Brain microvascular endothelial cell (primary cell): Measurements from ENCODE around the gene PRORP.

ENCODE experiments used
- DNase-seq: peaks from one replicate; pipeline ENCODE4 v3.0.0-alpha.2; 2020
- H3K27ac ChIP-seq: fragments of 250-450 bp; sonication (Bioruptor Pico); 2 replicates; pipeline ENCODE4 v1.5.1; 2020; ENCODE audit warnings: mild to moderate bottlenecking, moderate library complexity
- H3K27me3 ChIP-seq: fragments of 250-450 bp; sonication (Bioruptor Pico); replicated peaks from 2 replicates; pipeline ENCODE4 v1.5.1; 2020; ENCODE audit warnings: mild to moderate bottlenecking
- H3K36me3 ChIP-seq: fragments of 250-450 bp; sonication (Bioruptor Pico); replicated peaks from 2 replicates; pipeline ENCODE4 v1.5.1; 2020; ENCODE audit warnings: mild to moderate bottlenecking
- H3K4me3 ChIP-seq: 2 replicates; pipeline ENCODE4 v1.5.1; 2011; ENCODE audit warnings: low read depth, mild to moderate bottlenecking, control low read depth, low read length, moderate library complexity
- CTCF ChIP-seq: IDR thresholded peaks from 2 replicates; pipeline ENCODE4 v1.5.1; 2011; ENCODE audit warnings: low read depth, mild to moderate bottlenecking, moderate library complexity, low read length, control low read depth, inconsistent platforms; ENCODE audit errors: missing control alignments
- in situ Hi-C: cut with HindIII; loops from 2 replicates; pipeline ENCODE4 v1.10.0; 2017; ENCODE audit warnings: low sequenced_read_pairs, low pct_ligation_motif_present

Gene PRORP

GRCh38 chr14:35114036-35114435 is 8.3 kb upstream of the PRORP start:
- Histone ChIP-seq H3K27me3 (no peaks in the 10 kb centered on the region), H3K36me3 (peaks cover 43% of the 10 kb centered on the region)

DNA sequence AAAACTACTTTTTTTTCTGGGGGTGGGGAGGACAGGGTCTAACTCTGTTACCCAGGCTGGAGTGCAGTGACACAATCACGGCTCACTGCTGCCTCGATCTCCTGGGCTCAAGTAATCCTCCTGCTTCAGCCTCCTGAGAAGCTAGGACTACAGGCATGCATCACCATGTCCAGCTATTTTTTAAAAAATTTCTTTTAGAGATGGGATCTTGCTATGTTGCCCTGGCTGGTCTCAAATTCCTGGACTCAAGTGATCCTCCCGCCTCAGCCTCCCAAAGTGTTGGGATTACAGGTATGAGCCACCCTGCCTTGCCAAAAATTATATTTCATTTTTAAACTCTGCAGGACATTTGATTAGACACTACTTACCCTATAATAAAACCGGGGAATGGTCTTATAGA is 6.1 kb upstream of the PRORP start:
- no peak for TF ChIP-seq CTCF
- in situ Hi-C loops, result no loop called here

More at GRCh38 chr14:35114036-35114435, 8.3 kb upstream of the PRORP start:
- in situ Hi-C loops, result no loop called here
- Histone ChIP-seq H3K4me3 (no peak overlapping the region), H3K27ac (peak overlapping the region; percentile 30)
- TF ChIP-seq CTCF, result no peak
- no peak for DNase-seq

DNA sequence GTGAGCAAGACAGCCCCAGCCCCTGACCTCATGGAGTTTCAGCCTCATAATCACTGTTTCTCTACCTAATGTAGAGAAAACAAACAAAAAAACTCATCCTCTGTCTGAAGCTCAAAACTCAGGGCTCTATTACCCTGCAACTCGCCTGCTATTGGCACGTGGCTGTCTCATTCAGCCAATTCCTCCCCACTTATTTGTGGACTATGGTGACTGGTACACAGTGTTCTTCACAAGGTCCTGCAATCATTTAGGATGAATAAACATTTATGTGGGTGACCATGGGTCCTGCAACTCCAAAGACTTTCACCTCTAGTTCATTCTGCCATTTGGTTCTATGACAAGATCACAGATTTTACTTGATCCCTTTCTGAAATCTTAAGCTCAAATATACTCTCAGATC is 5.2 kb upstream of the PRORP start:
- DNase-seq, result no peak
- TF ChIP-seq CTCF, result no peak
- Histone ChIP-seq H3K27ac (no peak overlapping the region), H3K36me3 (peaks cover 20% of the 10 kb centered on the region), H3K27me3 (no peaks in the 10 kb centered on the region), H3K4me3 (no peak overlapping the region)
- in situ Hi-C loops, result no loop called here

More for the DNA sequence above, 6.1 kb upstream of the PRORP start:
- Histone ChIP-seq H3K27ac (no peak overlapping the region), H3K4me3 (no peak overlapping the region), H3K36me3 (peaks cover 29% of the 10 kb centered on the region), H3K27me3 (no peaks in the 10 kb centered on the region)
- DNase-seq, result no peak

DNA sequence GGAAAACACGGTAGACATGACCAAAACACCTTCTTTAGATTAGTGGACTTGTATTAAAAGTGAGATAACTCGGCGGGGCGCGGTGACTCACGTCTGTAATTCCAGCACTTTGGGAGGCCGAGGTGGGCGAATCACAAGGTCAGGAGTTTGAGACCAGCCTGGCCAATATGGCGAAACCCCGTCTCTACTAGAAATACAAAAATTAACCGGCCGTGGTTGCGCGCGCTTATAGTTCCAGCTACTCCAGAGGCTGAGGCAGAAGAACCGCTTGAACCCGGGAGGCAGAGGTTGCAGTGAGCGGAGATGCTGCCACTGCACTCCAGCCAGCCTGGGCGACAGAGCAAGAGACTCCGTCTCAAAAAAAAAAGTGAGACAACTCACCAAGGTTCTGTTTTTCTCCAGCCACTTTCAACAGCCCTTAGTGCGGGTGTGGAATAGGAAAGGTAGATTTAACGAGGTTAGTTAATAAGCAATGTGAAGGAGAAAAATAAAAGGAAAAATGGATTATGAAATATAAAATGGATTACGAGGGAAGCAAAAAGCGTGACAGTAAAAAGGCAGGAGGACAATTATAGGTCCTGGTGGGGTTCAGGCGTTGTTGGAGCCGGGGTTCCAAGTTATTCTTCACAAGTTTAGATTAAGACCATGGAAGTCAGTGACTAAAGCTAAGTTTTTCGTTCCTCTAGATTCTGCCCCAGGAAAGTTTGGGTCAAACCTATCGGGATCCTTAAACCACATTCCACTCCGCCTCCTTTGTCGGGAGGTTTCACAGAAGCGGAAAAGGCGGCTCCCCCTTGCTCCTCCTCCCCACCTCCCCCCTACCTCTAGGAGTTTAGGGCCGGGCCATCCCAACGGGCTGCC is 1.1 kb upstream of the PRORP start:
- H3K27ac ChIP-seq, result peak overlapping the region; percentile 99
- TF ChIP-seq CTCF, result no peak
- peak; percentile 82 for DNase-seq
- in situ Hi-C loops, result no loop called here
- no peaks in the 10 kb centered on the region for H3K27me3 ChIP-seq
- H3K4me3 ChIP-seq, result peak overlapping the region; percentile 95
- peaks cover 3% of the 10 kb centered on the region for H3K36me3 ChIP-seq

- H3K27ac ChIP-seq, result peak overlapping the region; percentile 99
- DNase-seq, result peak; percentile 2
- H3K4me3 ChIP-seq, result peak overlapping the region; percentile 95
- H3K36me3 ChIP-seq, result peaks cover 6% of the 10 kb centered on the region
- TF ChIP-seq CTCF, result no peak
- no peaks in the 10 kb centered on the region for H3K27me3 ChIP-seq
- in situ Hi-C loops, result no loop called here
Observed at GRCh38 chr14:35122696-35123387, 490 bp downstream of the PRORP start.

DNA sequence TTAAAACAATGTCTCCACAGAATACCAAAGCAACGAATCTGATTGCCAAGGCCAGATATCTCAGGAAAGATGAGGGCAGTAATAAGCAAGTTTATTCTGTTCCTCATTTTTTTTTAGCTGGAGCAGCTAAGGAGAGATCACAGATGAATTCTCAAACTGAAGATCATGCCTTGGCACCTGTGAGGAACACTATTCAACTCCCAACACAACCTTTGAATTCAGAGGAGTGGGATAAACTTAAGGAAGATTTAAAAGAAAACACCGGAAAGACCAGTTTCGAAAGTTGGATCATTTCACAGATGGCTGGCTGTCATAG is 994 bp downstream of the PRORP start:
- Histone ChIP-seq H3K36me3 (peaks cover 6% of the 10 kb centered on the region), H3K27me3 (no peaks in the 10 kb centered on the region), H3K27ac (peak overlapping the region; percentile 99), H3K4me3 (peak overlapping the region; percentile 95)
- in situ Hi-C loops, result no loop called here
- no peak for DNase-seq
- TF ChIP-seq CTCF, result no peak
